Lung (tissue), 16 donors: ENCODE data around the gene MRPS6. TPM values are rescaled to one million over a fixed set of nuclear protein-coding genes. Genes with fewer than 3 reads are reported as not detected.
A peak's percentile ranks its signal among the peaks of the same experiment; 100 is the strongest.

Experiments
- ATAC-seq: fragments of 200-7000 bp; cut with Tn5 transposase; one replicate; pipeline ENCODE4 v1.9.1; 2020; ENCODE audit warnings: moderate number of reproducible peaks; ENCODE audit not compliant: insufficient read depth, low FRiP score
- DNase-seq, 3 donors: peaks; one replicate each; pipeline ENCODE4 v3.0.0-alpha.2; 2013 to 2017
- H3K27ac ChIP-seq, 2 donors: one replicate each; pipeline ENCODE4 v1.5.1; 2013; ENCODE audit warnings: mild to moderate bottlenecking in 2 of 2, moderate library complexity in 2 of 2, control low read depth in 1 of 2, inconsistent platforms in 1 of 2, low read depth in 1 of 2, low read length in 1 of 2
- H3K27me3 ChIP-seq, 3 donors: one replicate each; pipeline ENCODE4 v1.5.1; 2013; ENCODE audit warnings: low read length in 2 of 3; ENCODE audit not compliant: control insufficient read depth in 3 of 3, insufficient read depth in 3 of 3
- H3K36me3 ChIP-seq, 4 donors: one replicate each; pipeline ENCODE4 v1.5.1; 2013; ENCODE audit warnings: low read length in 4 of 4, mild to moderate bottlenecking in 1 of 4, moderate library complexity in 1 of 4; ENCODE audit not compliant: control insufficient read depth in 4 of 4, insufficient read depth in 4 of 4
- H3K4me1 ChIP-seq, 5 donors: one replicate each; pipeline ENCODE4 v1.5.1; 2013; ENCODE audit warnings: low read length in 5 of 5, mild to moderate bottlenecking in 2 of 5, moderate library complexity in 1 of 5; ENCODE audit not compliant: control insufficient read depth in 5 of 5, insufficient read depth in 5 of 5
- H3K4me3 ChIP-seq: one replicate; pipeline ENCODE4 v1.5.1; 2013; ENCODE audit warnings: mild to moderate bottlenecking, control low read depth, moderate library complexity
- H3K9ac ChIP-seq, 2 donors: one replicate each; pipeline ENCODE4 v1.5.1; 2013; ENCODE audit warnings: low read length in 2 of 2, control low read depth in 1 of 2; ENCODE audit not compliant: insufficient read depth in 1 of 2
- H3K9me3 ChIP-seq, 4 donors: one replicate each; pipeline ENCODE4 v1.5.1; 2013; ENCODE audit warnings: low read length in 3 of 4, mild to moderate bottlenecking in 1 of 4, moderate library complexity in 1 of 4; ENCODE audit not compliant: control insufficient read depth in 4 of 4, insufficient read depth in 3 of 4
- CTCF ChIP-seq: IDR thresholded peaks from 2 replicates; pipeline ENCODE4 v1.5.1; 2012; ENCODE audit warnings: mild to moderate bottlenecking; ENCODE audit errors: control extremely low read depth, extremely low read depth
- WGBS, 2 donors: extraction: QIAGEN DNeasy Blood & Tissue Kit; methylation state at CpG; one replicate each; pipeline ENCODE4 v1.1.7; 2013; 5-methylcytosine and 5-hydroxymethylcytosine counted together
- long read RNA-seq, 5 donors: transcript quantifications; one replicate each; lab custom pipeline, GENCODE V29; 2026
- polyA plus RNA-seq, 2 donors: library from polyadenylated mRNA; stranded (reverse); fragments of 200-250 nt; gene quantifications; one replicate each; pipeline ENCODE4 v1.2.1, GENCODE V29; 2013
- total RNA-seq, 2 donors: library from RNA; depleted of rRNA in 1 of 2; stranded (reverse); fragments of >200 nt in 1 of 2; gene quantifications; one replicate each; pipeline ENCODE4 v1.2.1, GENCODE V29; 2014 to 2021
- donor health status: control.
- donor health status: control.
- donor health status: Bipolar disorder and iron deficiency.
- donor health status: healthy.
- donor health status: DM: yes; HTN: yes; CAD: no.

Gene MRPS6
- total RNA-seq (10 to 100 TPM; 28.4 to 38.3 TPM), polyA plus RNA-seq (10 to 100 TPM; 35.9 to 73.9 TPM)
- long read RNA-seq, donor 1, transcript MRPS6-204 (2 exons, 3,934 nt), result minor isoform, 5 of 106 reads
- long read RNA-seq, donor 1, transcript MRPS6-201 (3 exons, 990 nt), result major isoform, 96 of 106 reads
- long read RNA-seq, donor 1, partial matches to known transcripts, result 0 of 106 reads
- long read RNA-seq, donor 1, other reads (novel, unspliced or antisense), result 5 of 106 reads
- long read RNA-seq, donor 2, transcript MRPS6-201 (3 exons, 990 nt), result major isoform, 36 of 45 reads
- long read RNA-seq, donor 2, partial matches to known transcripts, result 6 of 45 reads
- long read RNA-seq, donor 2, other reads (novel, unspliced or antisense), result 0 of 45 reads
- long read RNA-seq, donor 3, transcript MRPS6-201 (3 exons, 990 nt), result major isoform, 52 of 56 reads
- long read RNA-seq, donor 3, partial matches to known transcripts, result 0 of 56 reads
- long read RNA-seq, donor 3, other reads (novel, unspliced or antisense), result 0 of 56 reads
- long read RNA-seq, donor 4, transcript MRPS6-201 (3 exons, 990 nt), result major isoform, 35 of 35 reads
- long read RNA-seq, donor 4, partial matches to known transcripts, result 0 of 35 reads
- long read RNA-seq, donor 4, other reads (novel, unspliced or antisense), result 0 of 35 reads
- long read RNA-seq, donor 5, transcript MRPS6-201 (3 exons, 990 nt), result major isoform, 108 of 136 reads
- long read RNA-seq, donor 5, transcript MRPS6-204 (2 exons, 3,934 nt), result minor isoform, 11 of 136 reads
- long read RNA-seq, donor 5, partial matches to known transcripts, result 17 of 136 reads
- long read RNA-seq, donor 5, other reads (novel, unspliced or antisense), result 0 of 136 reads

- Histone ChIP-seq H3K27ac (peak within 1 kb of the TSS; percentile 87 to 95), H3K27me3 (no peaks in the 10 kb centered on the region), H3K9ac (peak within 1 kb of the TSS; percentile 35 to 47), H3K9me3 (no peaks in the 10 kb centered on the region), H3K4me3 (peak within 1 kb of the TSS; percentile 91), H3K4me1 (peaks cover 5 to 42% (median 21%) of the 10 kb centered on the region in 5 donors), H3K36me3 (peaks cover 0 to 2% (median under 1%) of the 10 kb centered on the region in 4 donors)
- ATAC-seq (peak; percentile 80), DNase-seq (peak; percentile 91 to 95 (median 92))
- no peak for TF ChIP-seq CTCF
- WGBS, 2 donors, result 1 to 2% methylated on average over 33 to 102 of the region's 104 CpGs
Measured at GRCh38 chr21:34073032-34073748, at the start of gene MRPS6, which contains the start of gene SLC5A3. TSS of gene MRPS6 (plus strand) at chr21:34073578. CDS start at chr21:34073701, 123 bp downstream. TSS of gene SLC5A3 (plus strand) at chr21:34073578. CDS start at chr21:34095199, 21,621 bp downstream.

- H3K27ac ChIP-seq, result no peak overlapping the region
- peaks cover 0 to 3% (median 1%) of the 10 kb centered on the region in 4 donors for H3K9me3 ChIP-seq
- no peak overlapping the region for H3K9ac ChIP-seq
- 64 to 78% methylated on average over 8 of the region's 8 CpGs for WGBS, 2 donors
- ATAC-seq, result no peak
- no peak for TF ChIP-seq CTCF
- peaks cover 0 to 13% (median 7%) of the 10 kb centered on the region in 5 donors for H3K4me1 ChIP-seq
- no peak overlapping the region for H3K4me3 ChIP-seq
- H3K27me3 ChIP-seq, result no peaks in the 10 kb centered on the region
- DNase-seq, result no peak
- no peaks in the 10 kb centered on the region for H3K36me3 ChIP-seq
Measured at GRCh38 chr21:34023691-34024373, 49.5 kb upstream of the MRPS6 start.

GRCh38 chr21:34024374-34024693, 49.0 kb upstream of the MRPS6 start:
- H3K9ac ChIP-seq, result no peak overlapping the region
- ATAC-seq (no peak), DNase-seq (no peak)
- H3K27ac ChIP-seq, result no peak overlapping the region
- peaks cover 0 to 13% (median 7%) of the 10 kb centered on the region in 5 donors for H3K4me1 ChIP-seq
- 94 to 96% methylated on average over 3 of the region's 3 CpGs for WGBS, 2 donors
- no peaks in the 10 kb centered on the region for H3K36me3 ChIP-seq
- no peaks in the 10 kb centered on the region for H3K27me3 ChIP-seq
- no peak for TF ChIP-seq CTCF
- H3K4me3 ChIP-seq, result no peak overlapping the region
- H3K9me3 ChIP-seq, result peaks cover 0 to 3% (median 1%) of the 10 kb centered on the region in 4 donors
